Kidney (tissue), 14 donors: ENCODE measurements around the gene PEX10. TPM values are rescaled to one million over a fixed set of nuclear protein-coding genes. Genes with fewer than 3 reads are reported as not detected.

Experiments
- DNase-seq, 5 donors: peaks; one replicate each; pipeline ENCODE4 v3.0.0-alpha.2; 2013 to 2020
- FAIRE-seq: peaks from 2 replicates; lab custom pipeline; 2012; peaks lifted over from hg19 to GRCh38; lab: Jason Lieb, UNC
- H3K27ac ChIP-seq, 2 donors: one replicate each; pipeline ENCODE4 v1.7.0; 2013; ENCODE audit warnings: low read depth in 2 of 2, low read length in 2 of 2, inconsistent platforms in 1 of 2
- H3K27me3 ChIP-seq: one replicate; pipeline ENCODE4 v1.7.1; 2013; ENCODE audit warnings: low read length, inconsistent platforms; ENCODE audit not compliant: control insufficient read depth, insufficient read depth
- H3K36me3 ChIP-seq, 3 donors: one replicate each; pipeline versions ENCODE4 v1.7.0 to v1.7.1; 2013; ENCODE audit warnings: low read length in 3 of 3, control low read depth in 1 of 3, inconsistent platforms in 1 of 3; ENCODE audit not compliant: insufficient read depth in 3 of 3, control insufficient read depth in 2 of 3
- H3K4me1 ChIP-seq, 3 donors: one replicate each; pipeline versions ENCODE4 v1.7.0 to v1.7.1; 2013; ENCODE audit warnings: low read length in 3 of 3, inconsistent platforms in 1 of 3, low read depth in 1 of 3; ENCODE audit not compliant: control insufficient read depth in 2 of 3, insufficient read depth in 2 of 3
- H3K4me3 ChIP-seq, 3 donors: one replicate each; pipeline versions ENCODE4 v1.7.0 to v1.8.1; 2013; ENCODE audit warnings: low read length in 3 of 3, control low read depth in 1 of 3, inconsistent platforms in 1 of 3
- H3K9ac ChIP-seq, 3 donors: one replicate each; pipeline versions ENCODE4 v1.7.0 to v1.7.1; 2013; ENCODE audit warnings: low read length in 3 of 3, control low read depth in 1 of 3, inconsistent platforms in 1 of 3
- H3K9me3 ChIP-seq, 3 donors: one replicate each; pipeline versions ENCODE4 v1.7.0 to v1.7.1; 2013; ENCODE audit warnings: low read length in 3 of 3, control low read depth in 1 of 3, inconsistent platforms in 1 of 3; ENCODE audit not compliant: control insufficient read depth in 2 of 3, insufficient read depth in 1 of 3
- intact Hi-C: fragments of 100-400 bp; cut with DNase I; formaldehyde crosslinking; loops from one replicate; pipeline ENCODE4 v1.11.1; 2022
- polyA plus RNA-seq: library from polyadenylated mRNA; stranded (reverse); fragments of 350-450 nt; fragmentation: Illumina TruSeq; extraction: RNeasy Lipid Tissue Mini Kit (QIAGEN cat#74804); gene quantifications from one replicate; pipeline ENCODE4 v1.2.3, GENCODE V29; 2014; ENCODE audit warnings: low read depth, low replicate concordance; ENCODE audit not compliant: insufficient read depth
- total RNA-seq: library from RNA; stranded (reverse); fragmentation: NEBNext Ultra II Directional; extraction: Animal tissue kit (Norgen Biotek cat#: 25700); gene quantifications from one replicate; pipeline ENCODE4 v1.2.1, GENCODE V29; 2021
- TF ChIP-seq, protein P1 (sequence below): IDR thresholded peaks from 3 replicates; pipeline ENCODE4 v1.5.1; 2012; ENCODE audit warnings: mild to moderate bottlenecking, moderate library complexity, borderline replicate concordance; ENCODE audit not compliant: insufficient read depth; ENCODE audit errors: extremely low read depth
- donor health status: control.
- donor health status: control.
- donor health status: control.
- donor health status: control.
- donor health status: control.
- donor health status: DM: yes; HTN: yes; CAD: no.
- donor health status: Normal renal cell carcinoma (clear cell type).

PEX10 gene
- total and polyA plus RNA-seq, 2 donors from 2014 or later = 25.6 to 26.8 TPM

DNA sequence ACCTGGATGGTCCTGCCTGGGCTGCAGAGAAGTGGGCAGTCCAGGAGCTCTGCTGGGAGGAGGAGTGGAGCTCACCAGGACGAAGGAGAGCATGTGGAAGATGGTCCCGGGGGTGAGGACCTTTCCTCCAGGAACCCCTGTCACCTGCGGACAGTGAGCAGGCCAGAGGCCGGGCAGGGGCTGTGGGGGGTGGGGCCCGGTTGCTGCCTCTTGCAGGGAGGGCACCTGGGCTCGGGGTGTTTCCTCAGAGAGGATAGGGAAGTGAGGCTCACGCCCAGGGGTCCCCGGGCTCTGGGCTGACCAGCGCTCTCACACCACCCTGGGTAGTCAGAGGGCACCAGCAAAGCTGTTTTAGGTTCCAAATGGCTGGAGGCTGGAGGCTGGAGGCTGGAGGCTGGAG lies 22.7 kb upstream of the PEX10 start:
- intact Hi-C loops = no loop called here
- no peak for DNase-seq
- no peaks in the 10 kb centered on the region for H3K9me3 ChIP-seq

DNA sequence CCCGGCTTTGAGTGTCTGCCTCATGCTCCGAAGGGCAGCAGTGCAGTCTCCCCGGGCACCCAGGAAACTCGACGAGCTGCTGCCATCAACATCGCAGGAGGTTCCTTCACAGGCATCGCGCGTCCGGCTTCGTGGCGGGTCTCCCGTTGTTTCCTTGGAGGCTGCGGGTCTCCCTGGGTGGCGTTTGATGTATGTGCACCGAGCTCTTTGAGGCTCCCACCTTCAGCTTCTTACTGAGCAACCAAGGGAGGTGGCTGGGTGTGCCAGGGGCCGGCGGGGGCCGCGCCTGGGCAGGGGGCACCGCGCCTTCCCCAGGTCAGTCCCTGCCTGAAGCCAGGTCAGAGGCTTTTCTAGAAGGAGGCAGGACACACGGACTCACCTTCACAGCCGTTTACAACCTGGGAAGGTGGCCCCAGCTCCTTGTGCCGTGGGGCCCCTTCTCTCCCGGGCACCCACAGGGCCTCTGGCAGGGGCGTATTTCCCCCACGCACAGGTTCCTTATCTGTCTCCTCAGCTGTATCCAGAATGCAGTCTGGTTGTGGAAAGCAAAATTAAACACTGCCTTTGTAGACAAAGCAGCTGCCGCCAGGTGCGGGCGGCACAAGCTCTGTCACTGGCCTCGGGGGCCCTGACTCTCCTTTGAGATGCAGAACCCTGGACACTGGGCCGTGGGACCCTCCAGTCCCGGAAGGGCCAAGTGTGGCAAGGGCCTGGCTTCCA lies 21.7 kb upstream of the PEX10 start:
- FAIRE-seq (no peak), DNase-seq (no peak)

More for the DNA sequence above, 22.7 kb upstream of the PEX10 start:
- Histone ChIP-seq H3K4me3 (no peak overlapping the region), H3K9ac (no peak overlapping the region), H3K4me1 (no peaks in the 10 kb centered on the region), H3K27ac (no peak overlapping the region), H3K27me3 (no peaks in the 10 kb centered on the region), H3K36me3 (no peaks in the 10 kb centered on the region)
- FAIRE-seq = no peak
- TF ChIP-seq, protein P1, sequence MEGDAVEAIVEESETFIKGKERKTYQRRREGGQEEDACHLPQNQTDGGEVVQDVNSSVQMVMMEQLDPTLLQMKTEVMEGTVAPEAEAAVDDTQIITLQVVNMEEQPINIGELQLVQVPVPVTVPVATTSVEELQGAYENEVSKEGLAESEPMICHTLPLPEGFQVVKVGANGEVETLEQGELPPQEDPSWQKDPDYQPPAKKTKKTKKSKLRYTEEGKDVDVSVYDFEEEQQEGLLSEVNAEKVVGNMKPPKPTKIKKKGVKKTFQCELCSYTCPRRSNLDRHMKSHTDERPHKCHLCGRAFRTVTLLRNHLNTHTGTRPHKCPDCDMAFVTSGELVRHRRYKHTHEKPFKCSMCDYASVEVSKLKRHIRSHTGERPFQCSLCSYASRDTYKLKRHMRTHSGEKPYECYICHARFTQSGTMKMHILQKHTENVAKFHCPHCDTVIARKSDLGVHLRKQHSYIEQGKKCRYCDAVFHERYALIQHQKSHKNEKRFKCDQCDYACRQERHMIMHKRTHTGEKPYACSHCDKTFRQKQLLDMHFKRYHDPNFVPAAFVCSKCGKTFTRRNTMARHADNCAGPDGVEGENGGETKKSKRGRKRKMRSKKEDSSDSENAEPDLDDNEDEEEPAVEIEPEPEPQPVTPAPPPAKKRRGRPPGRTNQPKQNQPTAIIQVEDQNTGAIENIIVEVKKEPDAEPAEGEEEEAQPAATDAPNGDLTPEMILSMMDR = no peak

DNA sequence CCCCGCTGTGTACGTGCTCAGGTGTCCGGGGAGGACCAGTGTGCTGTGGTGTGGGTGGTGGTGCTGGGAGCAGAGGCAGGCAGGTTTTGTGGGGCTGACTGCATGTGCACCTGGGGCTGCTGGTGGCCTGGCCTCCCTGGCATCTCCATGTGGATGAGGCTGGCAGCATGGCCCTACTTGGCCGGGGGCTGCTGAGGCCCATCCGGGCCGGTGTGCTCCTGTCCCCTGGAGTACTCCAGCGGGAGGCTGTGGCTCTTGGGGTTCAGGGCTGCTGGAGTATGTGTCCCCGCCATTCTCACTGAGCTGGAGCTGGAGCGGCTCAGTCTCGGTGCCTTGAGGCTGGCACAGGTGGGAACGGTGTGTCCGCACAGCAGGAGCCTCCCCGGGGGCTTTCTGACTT lies 20.8 kb upstream of the PEX10 start:
- DNase-seq (no peak), FAIRE-seq (no peak)
- no peaks in the 10 kb centered on the region for H3K36me3 ChIP-seq
- no peaks in the 10 kb centered on the region for H3K27me3 ChIP-seq
- H3K9me3 ChIP-seq = no peaks in the 10 kb centered on the region
- TF ChIP-seq, protein P1 = no peak
- H3K27ac ChIP-seq = no peak overlapping the region
- H3K4me1 ChIP-seq = no peaks in the 10 kb centered on the region
- intact Hi-C loops = no loop called here
- no peak overlapping the region for H3K4me3 ChIP-seq
- no peak overlapping the region for H3K9ac ChIP-seq

More for the DNA sequence above, 21.7 kb upstream of the PEX10 start:
- intact Hi-C loops = no loop called here
- Histone ChIP-seq H3K4me3 (no peak overlapping the region), H3K9me3 (no peaks in the 10 kb centered on the region), H3K9ac (no peak overlapping the region), H3K4me1 (no peaks in the 10 kb centered on the region), H3K27ac (no peak overlapping the region), H3K36me3 (no peaks in the 10 kb centered on the region), H3K27me3 (no peaks in the 10 kb centered on the region)
- TF ChIP-seq, protein P1 = no peak

DNA sequence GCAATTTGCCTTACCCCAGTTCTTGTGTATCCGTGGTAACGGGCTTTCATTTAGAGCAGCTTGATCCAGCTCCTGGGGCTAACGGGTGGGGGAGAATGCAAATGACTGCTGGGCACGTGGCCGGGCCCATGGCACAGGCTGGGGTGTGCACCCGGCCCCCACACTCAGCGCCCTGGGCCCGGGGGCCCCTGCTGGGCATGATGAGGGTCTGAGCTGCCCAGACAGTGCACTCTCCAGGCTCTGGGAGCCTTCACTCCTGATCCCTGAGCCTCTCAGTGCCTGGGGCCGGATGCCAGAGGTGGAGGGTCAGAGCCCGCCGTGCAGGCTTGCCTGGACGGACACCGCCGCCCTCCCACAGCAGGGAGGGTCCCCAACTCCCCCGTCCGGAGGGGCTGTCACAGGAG lies 20.1 kb upstream of the PEX10 start:
- H3K4me3 ChIP-seq = no peak overlapping the region
- no peaks in the 10 kb centered on the region for H3K36me3 ChIP-seq
- intact Hi-C loops = no loop called here
- FAIRE-seq = no peak
- H3K9me3 ChIP-seq = no peaks in the 10 kb centered on the region
- H3K9ac ChIP-seq = no peak overlapping the region
- H3K4me1 ChIP-seq = no peaks in the 10 kb centered on the region
- H3K27ac ChIP-seq = no peak overlapping the region
- TF ChIP-seq, protein P1 = no peak
- no peak for DNase-seq
- no peaks in the 10 kb centered on the region for H3K27me3 ChIP-seq
